Naive thymus-derived CD4-positive, alpha-beta T cell (primary cell): Measurements from ENCODE around the gene CD36. TPM values are rescaled to one million over a fixed set of nuclear protein-coding genes. Genes with fewer than 3 reads are reported as not detected.
"Not testable (repeated sequence)": the region's sequence is repeated elsewhere in the genome, so short reads cannot be mapped to it uniquely, and the experiment has no call there.

Source experiments
- ATAC-seq: fragments of 150-1000 bp; cut with Tn5 transposase; 2 replicates; pipeline ENCODE4 v1.10.0; 2021; ENCODE audit warnings: mild to moderate bottlenecking, moderate library complexity
- CTCF ChIA-PET: fragments of 350-600 bp; sonication (Branson Sonifier 250); formaldehyde crosslinking; loops from one replicate; lab custom pipeline; 2021; ENCODE audit warnings: antibody characterized with exemption; lab: Charles Lee
- POLR2A ChIA-PET: fragments of 350-600 bp; sonication (Branson Sonifier 250); formaldehyde crosslinking; loops from one replicate; lab custom pipeline; 2021; ENCODE audit warnings: antibody characterized with exemption, inconsistent platforms; lab: Charles Lee
- DNase-seq, 9 donors: peaks; one replicate each; pipeline versions ENCODE4 v3.0.0 to v3.0.0-alpha.2; 2020 to 2022; ENCODE audit warnings: mixed read lengths in 1 of 9
- H3K27ac ChIP-seq: one replicate; pipeline ENCODE4 v1.7.0; 2013; ENCODE audit warnings: mild to moderate bottlenecking, low read depth, low read length, moderate library complexity
- H3K27me3 ChIP-seq, 2 donors: one replicate each; pipeline ENCODE4 v1.7.0; 2013; ENCODE audit warnings: low read length in 2 of 2, mild to moderate bottlenecking in 2 of 2, moderate library complexity in 2 of 2; ENCODE audit not compliant: control insufficient read depth in 2 of 2, insufficient read depth in 2 of 2
- H3K36me3 ChIP-seq, 3 experiments: 1 replicate in 2 of 3; 2 replicates in 1 of 3; pipeline ENCODE4 v1.7.0; 2013; ENCODE audit warnings: low read length in 3 of 3, mild to moderate bottlenecking in 3 of 3, moderate library complexity in 1 of 3; ENCODE audit not compliant: insufficient read depth in 3 of 3, control insufficient read depth in 2 of 3
- H3K4me1 ChIP-seq, 2 donors: one replicate each; pipeline ENCODE4 v1.7.0; 2013; ENCODE audit warnings: low read length in 2 of 2, mild to moderate bottlenecking in 2 of 2, moderate library complexity in 1 of 2; ENCODE audit not compliant: control insufficient read depth in 2 of 2, insufficient read depth in 2 of 2
- H3K4me3 ChIP-seq: 2 replicates; pipeline ENCODE4 v1.7.0; 2013; ENCODE audit warnings: mild to moderate bottlenecking, low read length
- H3K9me3 ChIP-seq, 3 experiments: 1 replicate in 2 of 3; 2 replicates in 1 of 3; pipeline ENCODE4 v1.7.0; 2013; ENCODE audit warnings: low read length in 3 of 3; ENCODE audit not compliant: control insufficient read depth in 2 of 3
- H3K27ac Mint-ChIP-seq, 9 donors: one replicate each; pipeline ENCODE4 v1.8.0; 2020 to 2022; ENCODE audit warnings: mixed read lengths in 9 of 9, mild to moderate bottlenecking in 8 of 9, moderate library complexity in 5 of 9, inconsistent platforms in 2 of 9
- H3K27me3 Mint-ChIP-seq, 5 donors: one replicate each; pipeline ENCODE4 v1.8.0; 2021 to 2022; ENCODE audit warnings: mixed read lengths in 5 of 5, mild to moderate bottlenecking in 1 of 5
- H3K36me3 Mint-ChIP-seq, 5 donors: one replicate each; pipeline ENCODE4 v1.8.0; 2020 to 2022; ENCODE audit warnings: mixed read lengths in 5 of 5, mild to moderate bottlenecking in 3 of 5, inconsistent platforms in 1 of 5
- H3K4me1 Mint-ChIP-seq, 7 donors: one replicate each; pipeline ENCODE4 v1.8.0; 2020 to 2022; ENCODE audit warnings: mixed read lengths in 7 of 7, mild to moderate bottlenecking in 3 of 7, inconsistent platforms in 1 of 7
- H3K4me3 Mint-ChIP-seq, 10 donors: one replicate each; pipeline ENCODE4 v1.8.0; 2020 to 2022; ENCODE audit warnings: mild to moderate bottlenecking in 10 of 10, mixed read lengths in 10 of 10, moderate library complexity in 6 of 10, inconsistent platforms in 2 of 10
- H3K9me3 Mint-ChIP-seq, 11 donors: one replicate each; pipeline ENCODE4 v1.8.0; 2020 to 2022; ENCODE audit warnings: mixed read lengths in 11 of 11, mild to moderate bottlenecking in 4 of 11, inconsistent platforms in 1 of 11, moderate library complexity in 1 of 11
- intact Hi-C, 2 donors: fragments of 100-400 bp; cut with micrococcal nuclease; formaldehyde crosslinking; loops; one replicate each; pipeline ENCODE4 v1.15.1; 2023
- polyA plus RNA-seq, 2 donors: library from polyadenylated mRNA; unstranded; fragments of 300-500 nt; fragmentation: Illumina TruSeq; gene quantifications; one replicate each; pipeline ENCODE4 v1.2.3, GENCODE V29; 2021
- total RNA-seq, 6 experiments: library from RNA in 5 of 6; stranded (reverse) in 5 of 6; gene quantifications; 1 replicate in 5 of 6; 2 replicates in 1 of 6; pipeline ENCODE4 v1.2.3 and lab custom pipeline; 2021 to 2026

Gene CD36
- total and polyA plus RNA-seq, 7 experiments from 2014 or later, result 0.16 to 109 (median 4.2) TPM; not detected in 1

- ATAC-seq, result no peak
- H3K4me1 ChIP-seq, result no peaks in the 10 kb centered on the region
- H3K4me3 ChIP-seq, result no peak overlapping the region
- CTCF ChIA-PET, result no interaction called here
- H3K27ac ChIP-seq, result no peak overlapping the region
- H3K36me3 Mint-ChIP-seq, result no peaks in the 10 kb centered on the region
- intact Hi-C loops, result no loop called here
- H3K4me3 Mint-ChIP-seq, result no peak overlapping the region
- H3K36me3 ChIP-seq, result no peaks in the 10 kb centered on the region
- H3K9me3 ChIP-seq, result no peaks in the 10 kb centered on the region
- POLR2A ChIA-PET, result no interaction called here
- no peaks in the 10 kb centered on the region for H3K9me3 Mint-ChIP-seq
- H3K27me3 ChIP-seq, result no peaks in the 10 kb centered on the region
- H3K27me3 Mint-ChIP-seq, result no peaks in the 10 kb centered on the region
- no peak overlapping the region for H3K27ac Mint-ChIP-seq
- no peak for DNase-seq
- H3K4me1 Mint-ChIP-seq, result no peaks in the 10 kb centered on the region
Measured at GRCh38 chr7:80666376-80666775, 27.9 kb downstream of the CD36 start.

GRCh38 chr7:80669367-80669766 is 30.9 kb downstream of the CD36 start:
- H3K4me1 Mint-ChIP-seq, POLR2A ChIA-PET, H3K27me3 Mint-ChIP-seq, H3K4me1 ChIP-seq, H3K27ac Mint-ChIP-seq, ATAC-seq, H3K27me3 ChIP-seq, DNase-seq, H3K36me3 Mint-ChIP-seq, H3K9me3 Mint-ChIP-seq, CTCF ChIA-PET, H3K4me3 ChIP-seq, H3K27ac ChIP-seq, intact Hi-C loops, H3K36me3 ChIP-seq, H3K9me3 ChIP-seq, H3K4me3 Mint-ChIP-seq: not testable (repeated sequence)

GRCh38 chr7:80671744-80672143 is 33.3 kb downstream of the CD36 start:
- H3K4me1 Mint-ChIP-seq, result no peaks in the 10 kb centered on the region
- no peak overlapping the region for H3K4me3 Mint-ChIP-seq
- H3K36me3 Mint-ChIP-seq, result no peaks in the 10 kb centered on the region
- no peaks in the 10 kb centered on the region for H3K4me1 ChIP-seq
- DNase-seq (no peak), ATAC-seq (no peak)
- no peak overlapping the region for H3K4me3 ChIP-seq
- H3K9me3 ChIP-seq, result no peaks in the 10 kb centered on the region
- H3K27ac Mint-ChIP-seq, result no peak overlapping the region
- intact Hi-C loops, result no loop called here
- no peaks in the 10 kb centered on the region for H3K27me3 Mint-ChIP-seq
- H3K9me3 Mint-ChIP-seq, result peaks cover 0 to 2% (median 0%) of the 10 kb centered on the region in 11 donors
- H3K27ac ChIP-seq, result no peak overlapping the region
- CTCF ChIA-PET, result no interaction called here
- no peaks in the 10 kb centered on the region for H3K27me3 ChIP-seq
- POLR2A ChIA-PET, result no interaction called here
- H3K36me3 ChIP-seq, result no peaks in the 10 kb centered on the region

- Mint-ChIP-seq H3K36me3 (no peaks in the 10 kb centered on the region), H3K4me1 (no peaks in the 10 kb centered on the region), H3K4me3 (no peak overlapping the region), H3K27me3 (no peaks in the 10 kb centered on the region), H3K9me3 (peaks cover 0 to 2% (median 0%) of the 10 kb centered on the region in 11 donors), H3K27ac (no peak overlapping the region)
- no peak for ATAC-seq
- no peaks in the 10 kb centered on the region for H3K36me3 ChIP-seq
- no peak for DNase-seq
- no peaks in the 10 kb centered on the region for H3K9me3 ChIP-seq
- H3K27me3 ChIP-seq, result no peaks in the 10 kb centered on the region
- H3K4me1 ChIP-seq, result no peaks in the 10 kb centered on the region
- H3K4me3 ChIP-seq, result no peak overlapping the region
- ChIA-PET CTCF (no interaction called here), POLR2A (no interaction called here)
- no peak overlapping the region for H3K27ac ChIP-seq
- intact Hi-C loops, result no loop called here
Measured at GRCh38 chr7:80675090-80675489, 36.6 kb downstream of the CD36 start.

GRCh38 chr7:80676404-80676803 is 38.0 kb downstream of the CD36 start:
- H3K36me3 Mint-ChIP-seq, result no peaks in the 10 kb centered on the region
- ChIA-PET POLR2A (no interaction called here), CTCF (no interaction called here)
- no peaks in the 10 kb centered on the region for H3K36me3 ChIP-seq
- H3K4me3 ChIP-seq, result no peak overlapping the region
- H3K27ac ChIP-seq, result no peak overlapping the region
- peaks cover 0 to 2% (median 0%) of the 10 kb centered on the region in 11 donors for H3K9me3 Mint-ChIP-seq
- no peak overlapping the region for H3K4me3 Mint-ChIP-seq
- ATAC-seq (no peak), DNase-seq (no peak)
- H3K9me3 ChIP-seq, result no peaks in the 10 kb centered on the region
- no peaks in the 10 kb centered on the region for H3K4me1 ChIP-seq
- H3K27ac Mint-ChIP-seq, result no peak overlapping the region
- H3K4me1 Mint-ChIP-seq, result no peaks in the 10 kb centered on the region
- intact Hi-C loops, result no loop called here
- no peaks in the 10 kb centered on the region for H3K27me3 Mint-ChIP-seq
- no peaks in the 10 kb centered on the region for H3K27me3 ChIP-seq

GRCh38 chr7:80677629-80678028 is 39.2 kb downstream of the CD36 start:
- ATAC-seq, result no peak
- ChIA-PET CTCF (no interaction called here), POLR2A (interaction anchor here (1.0 kb wide), 1 partner anchor 19 kb away, joined by 3 read pairs; no protein-coding TSS in a partner anchor)
- Mint-ChIP-seq H3K9me3 (peaks cover 0 to 2% (median 0%) of the 10 kb centered on the region in 11 donors), H3K27ac (no peak overlapping the region), H3K27me3 (no peaks in the 10 kb centered on the region), H3K36me3 (no peaks in the 10 kb centered on the region), H3K4me1 (no peaks in the 10 kb centered on the region), H3K4me3 (no peak overlapping the region)
- intact Hi-C loops, result no loop called here
- DNase-seq, result no peak
- no peaks in the 10 kb centered on the region for H3K9me3 ChIP-seq
- no peak overlapping the region for H3K4me3 ChIP-seq
- H3K36me3 ChIP-seq, result no peaks in the 10 kb centered on the region
- no peak overlapping the region for H3K27ac ChIP-seq
- no peaks in the 10 kb centered on the region for H3K27me3 ChIP-seq
- H3K4me1 ChIP-seq, result no peaks in the 10 kb centered on the region

- DNase-seq, result no peak
- Histone ChIP-seq H3K27ac (no peak overlapping the region), H3K27me3 (no peaks in the 10 kb centered on the region), H3K36me3 (no peaks in the 10 kb centered on the region), H3K4me3 (no peak overlapping the region), H3K9me3 (no peaks in the 10 kb centered on the region), H3K4me1 (no peaks in the 10 kb centered on the region)
- ATAC-seq, result no peak
- Mint-ChIP-seq H3K4me3 (no peak overlapping the region), H3K27ac (no peak overlapping the region), H3K27me3 (no peaks in the 10 kb centered on the region), H3K9me3 (peaks cover 0 to 2% (median 0%) of the 10 kb centered on the region in 11 donors), H3K4me1 (no peaks in the 10 kb centered on the region), H3K36me3 (no peaks in the 10 kb centered on the region)
- intact Hi-C loops, result no loop called here
- ChIA-PET POLR2A (interaction anchor here (1.0 kb wide), 1 partner anchor 20 kb away, joined by 3 read pairs; no protein-coding TSS in a partner anchor), CTCF (no interaction called here)
Measured at GRCh38 chr7:80678707-80679106, 40.3 kb downstream of the CD36 start.
